GM12873 (cell line): Measurements from ENCODE around the gene NLGN4X.
A peak's percentile ranks its signal among the peaks of the same experiment; 100 is the strongest.

ENCODE experiments used
- TF ChIP-seq, protein P1 (sequence below): IDR thresholded peaks from 2 replicates; pipeline ENCODE4 v1.5.1; 2012; ENCODE audit warnings: low read depth, mild to moderate bottlenecking, moderate library complexity, low read length, control low read depth; ENCODE audit not compliant: insufficient read depth; ENCODE audit errors: missing control alignments

The NLGN4X gene

DNA sequence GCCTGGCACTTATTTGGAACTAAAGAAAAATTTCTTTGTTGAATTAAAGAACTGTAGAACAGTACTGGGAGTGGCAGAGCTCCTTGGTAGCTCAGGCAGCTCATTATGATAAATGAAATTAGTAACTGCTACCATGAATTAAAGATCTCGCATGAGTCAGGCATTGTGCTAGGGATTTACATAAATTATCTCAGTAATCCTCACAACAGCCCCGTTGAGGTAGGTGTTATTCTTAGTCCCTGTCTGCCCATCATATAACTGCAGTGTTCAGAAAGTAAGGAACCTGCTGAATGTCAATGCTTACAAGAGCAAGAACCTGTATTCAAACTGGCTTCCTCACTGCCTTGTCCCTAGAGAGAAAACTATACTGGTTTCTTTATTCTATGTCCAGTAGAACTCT lies 108.3 kb downstream of the NLGN4X start:
- TF ChIP-seq, protein P1, sequence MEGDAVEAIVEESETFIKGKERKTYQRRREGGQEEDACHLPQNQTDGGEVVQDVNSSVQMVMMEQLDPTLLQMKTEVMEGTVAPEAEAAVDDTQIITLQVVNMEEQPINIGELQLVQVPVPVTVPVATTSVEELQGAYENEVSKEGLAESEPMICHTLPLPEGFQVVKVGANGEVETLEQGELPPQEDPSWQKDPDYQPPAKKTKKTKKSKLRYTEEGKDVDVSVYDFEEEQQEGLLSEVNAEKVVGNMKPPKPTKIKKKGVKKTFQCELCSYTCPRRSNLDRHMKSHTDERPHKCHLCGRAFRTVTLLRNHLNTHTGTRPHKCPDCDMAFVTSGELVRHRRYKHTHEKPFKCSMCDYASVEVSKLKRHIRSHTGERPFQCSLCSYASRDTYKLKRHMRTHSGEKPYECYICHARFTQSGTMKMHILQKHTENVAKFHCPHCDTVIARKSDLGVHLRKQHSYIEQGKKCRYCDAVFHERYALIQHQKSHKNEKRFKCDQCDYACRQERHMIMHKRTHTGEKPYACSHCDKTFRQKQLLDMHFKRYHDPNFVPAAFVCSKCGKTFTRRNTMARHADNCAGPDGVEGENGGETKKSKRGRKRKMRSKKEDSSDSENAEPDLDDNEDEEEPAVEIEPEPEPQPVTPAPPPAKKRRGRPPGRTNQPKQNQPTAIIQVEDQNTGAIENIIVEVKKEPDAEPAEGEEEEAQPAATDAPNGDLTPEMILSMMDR: no peak

GRCh38 chrX:6095469-6095868 lies 133.2 kb downstream of the NLGN4X start:
- TF ChIP-seq, protein P1: peak; percentile 38

DNA sequence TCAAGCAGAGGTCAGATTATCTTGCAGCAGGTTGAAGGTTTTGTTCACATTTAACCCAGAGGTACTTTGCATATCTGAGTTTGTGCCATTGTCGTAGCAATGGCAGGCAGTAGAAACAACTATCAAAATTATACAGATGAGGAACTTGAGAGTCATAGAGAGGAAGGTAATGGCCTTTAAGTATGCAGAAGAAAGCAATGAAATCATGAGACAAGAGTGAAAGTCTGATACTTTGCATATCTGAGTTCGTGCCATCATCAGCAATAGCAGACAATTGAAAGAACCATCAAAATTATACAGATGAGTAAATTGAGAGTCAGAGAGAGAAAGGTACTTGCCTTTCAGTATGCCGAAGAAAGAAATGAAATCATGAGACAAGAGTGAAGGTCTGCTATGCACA lies 154.1 kb downstream of the NLGN4X start:
- TF ChIP-seq, protein P1: no peak

GRCh38 chrX:6071731-6072130 lies 156.9 kb downstream of the NLGN4X start:
- TF ChIP-seq, protein P1: no peak

DNA sequence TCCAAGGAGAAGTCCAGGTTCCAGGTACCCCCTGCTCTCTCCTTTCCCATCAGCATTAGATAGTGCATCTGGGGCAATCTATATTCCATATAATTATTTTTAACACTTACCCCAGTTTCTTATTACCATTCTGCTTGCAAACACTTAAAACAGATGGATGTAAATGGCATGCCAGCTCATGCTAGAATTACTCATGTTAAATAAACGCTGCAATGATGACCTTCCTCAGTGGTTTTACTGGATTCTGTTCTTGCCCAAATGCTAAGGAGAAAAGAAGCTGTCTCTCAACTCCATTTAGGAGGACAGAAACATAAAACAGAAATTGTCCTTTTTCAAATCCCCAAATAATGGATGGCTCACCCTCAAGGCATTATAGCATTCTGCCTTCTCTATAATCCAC lies 161.1 kb downstream of the NLGN4X start:
- TF ChIP-seq, protein P1: no peak

- TF ChIP-seq, protein P1: no peak
These were observed 175.5 kb downstream of the NLGN4X start for GRCh38 chrX:6053141-6053540.

DNA sequence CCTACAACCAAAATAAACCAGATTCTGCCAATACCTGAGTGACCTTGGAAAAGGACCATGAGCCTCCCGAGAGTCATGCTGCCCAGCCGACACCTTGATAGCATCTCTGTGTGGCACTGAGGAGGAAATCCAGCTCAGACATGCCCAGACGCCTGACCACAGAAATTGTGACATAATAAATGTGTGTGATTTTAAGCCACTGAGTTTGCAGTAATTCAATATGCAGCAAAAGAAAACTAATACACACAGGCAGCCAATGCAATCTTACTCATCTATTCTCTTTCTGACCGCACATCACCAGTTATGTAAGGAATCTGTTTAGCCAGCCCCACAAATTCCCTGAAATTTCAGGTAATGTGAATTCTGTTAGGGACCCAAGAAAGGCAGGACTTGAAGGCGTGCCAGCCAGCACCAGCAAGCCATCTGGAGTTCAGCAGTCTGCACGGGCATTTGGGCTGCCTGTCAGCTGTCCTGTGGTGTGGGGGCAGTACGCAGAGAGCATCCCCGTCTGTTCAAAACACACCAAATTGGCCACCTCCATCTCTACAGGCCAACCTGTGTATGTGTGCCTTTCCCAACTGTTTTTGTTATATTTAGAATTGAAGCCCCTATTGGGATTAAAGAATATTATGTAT lies 176.4 kb downstream of the NLGN4X start:
- TF ChIP-seq, protein P1: no peak
